Heart left ventricle (tissue), 13 donors: Measurements from ENCODE around the gene SEPTIN5.

Experiments used
- CTCF ChIP-seq, 12 donors: fragments of 200-600 bp; sonication (generic) in 4 of 12; IDR thresholded peaks; one replicate each; pipeline versions ENCODE4 v1.5.0 to v1.8.0; 2018 to 2022; ENCODE audit warnings: antibody characterized with exemption in 12 of 12, mild to moderate bottlenecking in 5 of 12
- POLR2A ChIP-seq, 2 donors: fragments of 450-650 bp; IDR thresholded peaks; one replicate each; pipeline ENCODE4 v1.6.1; 2017; ENCODE audit warnings: antibody characterized with exemption in 2 of 2, mild to moderate bottlenecking in 2 of 2, moderate library complexity in 2 of 2
- donor health status: ischemic (EF 13 %, LVEDD 7.1; RV severe dilation, severe dysfunction).
- donor health status: DM: no; HTN: yes; CAD: no.
- donor health status: DM: no; HTN: no; CAD: no.
- donor health status: ischemic (EF 25% LVEDD 6.9; RV normal size, moderate dysfunction).
- donor health status: ischemic (EF 25% LVEDD 5.7; RV mildly dilated, moderate dysfunction).
- donor health status: ischemic (EF 35%, LVEDD 5.7; RV mildly dilated, moderate dysfunction).
- donor health status: nonischemic (EF 11% LVEDD 7.7; RV severe dilation, severe dysfunction).
- donor health status: DM: yes; HTN: yes; CAD: no.
- donor health status: PGD.
- donor health status: ischemic (EF 29% LVEDD 5.4; RV normal size, mild dysfunction).
- donor health status: nonischemic (EF 23%, LVEDD 6.1; RV moderate dilation, normal function).

GRCh38 chr22:19691007-19691720, 23.1 kb upstream of the SEPTIN5 start:
- TF ChIP-seq CTCF (IDR thresholded peaks at IDR 0.05) (no peak), POLR2A (IDR thresholded peaks at IDR 0.05) (no peak)
